SK-N-SH treated with all-trans-retinoic acid at 6 μM for 48 hours (cell line): ENCODE data around the gene LUZP1.

Experiments used
- ATAC-seq: fragments of 200-7000 bp; cut with Tn5 transposase; 3 replicates; pipeline ENCODE4 v1.9.1; 2020; ENCODE audit warnings: mild to moderate bottlenecking, moderate library complexity
- ARNTL ChIP-seq: fragments of 450-650 bp; formaldehyde crosslinking; IDR thresholded peaks from 2 replicates; pipeline ENCODE4 v1.5.0; 2020; ENCODE audit warnings: low read depth, mild to moderate bottlenecking, moderate library complexity, borderline replicate concordance
- BACH2 ChIP-seq: fragments of 250-450 bp; sonication (Bioruptor Pico); IDR thresholded peaks from 2 replicates; pipeline ENCODE4 v1.9.0; 2021; ENCODE audit warnings: mild to moderate bottlenecking, borderline replicate concordance
- CSDC2 ChIP-seq: fragments of 250-450 bp; sonication (Bioruptor Pico); IDR thresholded peaks from 2 replicates; pipeline ENCODE4 v1.5.0; 2020; ENCODE audit warnings: mild to moderate bottlenecking, moderate library complexity
- ESRRG ChIP-seq: fragments of 250-450 bp; sonication (Bioruptor Pico); IDR thresholded peaks from 2 replicates; pipeline ENCODE4 v1.6.1; 2021; ENCODE audit warnings: mild to moderate bottlenecking
- GLIS3 ChIP-seq: fragments of 250-450 bp; sonication (Bioruptor Pico); IDR thresholded peaks from 2 replicates; pipeline ENCODE4 v1.5.0; 2020; ENCODE audit warnings: mild to moderate bottlenecking, moderate library complexity
- ISL1 ChIP-seq: fragments of 250-450 bp; sonication (Bioruptor Pico); IDR thresholded peaks from 2 replicates; pipeline ENCODE4 v2.1.2; 2022; ENCODE audit warnings: mild to moderate bottlenecking, moderate library complexity
- PPARA ChIP-seq: fragments of 250-450 bp; sonication (Bioruptor Pico); IDR thresholded peaks from 2 replicates; pipeline ENCODE4 v1.5.0; 2020; ENCODE audit warnings: mild to moderate bottlenecking, borderline replicate concordance
- RARB ChIP-seq: fragments of 250-450 bp; sonication (Bioruptor Pico); IDR thresholded peaks from 2 replicates; pipeline ENCODE4 v1.8.0; 2021; ENCODE audit warnings: mild to moderate bottlenecking, moderate library complexity
- SNAI2 ChIP-seq: fragments of 250-450 bp; sonication (Bioruptor Pico); IDR thresholded peaks from 2 replicates; pipeline ENCODE4 v1.5.0; 2020; ENCODE audit warnings: mild to moderate bottlenecking, moderate library complexity
- TCF4 ChIP-seq: fragments of 250-450 bp; sonication (Bioruptor Pico); IDR thresholded peaks from 2 replicates; pipeline ENCODE4 v1.8.0; 2021; ENCODE audit warnings: mild to moderate bottlenecking, moderate library complexity, borderline replicate concordance
- TOX ChIP-seq: fragments of 250-450 bp; sonication (Bioruptor Pico); IDR thresholded peaks from 2 replicates; pipeline ENCODE4 v1.8.0; 2021; ENCODE audit warnings: mild to moderate bottlenecking, moderate library complexity, borderline replicate concordance
- ZC3H10 ChIP-seq: fragments of 250-450 bp; sonication (Bioruptor Pico); IDR thresholded peaks from 2 replicates; pipeline ENCODE4 v1.5.1; 2021; ENCODE audit warnings: mild to moderate bottlenecking, moderate library complexity
- ZFP3 ChIP-seq: fragments of 250-450 bp; sonication (Bioruptor Pico); IDR thresholded peaks from 2 replicates; pipeline ENCODE4 v1.5.0; 2020; ENCODE audit warnings: mild to moderate bottlenecking, moderate library complexity
- ZFP30 ChIP-seq: fragments of 450-650 bp; formaldehyde crosslinking; IDR thresholded peaks from 2 replicates; pipeline ENCODE4 v1.5.0; 2022; ENCODE audit warnings: mild to moderate bottlenecking, moderate library complexity
- ZNF565 ChIP-seq: fragments of 450-650 bp; formaldehyde crosslinking; conservative IDR thresholded peaks from 2 replicates; pipeline ENCODE4 v1.5.0; 2020; ENCODE audit warnings: low read depth, mild to moderate bottlenecking, moderate library complexity
- ZNF70 ChIP-seq: fragments of 450-650 bp; formaldehyde crosslinking; IDR thresholded peaks from 2 replicates; pipeline ENCODE4 v1.5.0; 2020; ENCODE audit warnings: mild to moderate bottlenecking, moderate library complexity
- ZNF8 ChIP-seq: fragments of 450-650 bp; formaldehyde crosslinking; IDR thresholded peaks from 2 replicates; pipeline ENCODE4 v1.5.0; 2020; ENCODE audit warnings: mild to moderate bottlenecking, moderate library complexity
- TF ChIP-seq, protein P1 (sequence below): fragments of 250-450 bp; sonication (Bioruptor Pico); IDR thresholded peaks from 2 replicates; pipeline ENCODE4 v1.8.0; 2020; ENCODE audit warnings: mild to moderate bottlenecking, moderate library complexity, borderline replicate concordance
- TF ChIP-seq, protein P2 (sequence below): fragments of 250-450 bp; sonication (Bioruptor Pico); IDR thresholded peaks from 2 replicates; pipeline ENCODE4 v1.5.1; 2020; ENCODE audit warnings: low read depth, mild to moderate bottlenecking, moderate library complexity
- TF ChIP-seq, protein P3 (sequence below): fragments of 250-450 bp; sonication (Bioruptor Pico); IDR thresholded peaks from 2 replicates; pipeline ENCODE4 v1.8.0; 2021; ENCODE audit warnings: low read depth, mild to moderate bottlenecking, moderate library complexity, borderline replicate concordance

Gene LUZP1

DNA sequence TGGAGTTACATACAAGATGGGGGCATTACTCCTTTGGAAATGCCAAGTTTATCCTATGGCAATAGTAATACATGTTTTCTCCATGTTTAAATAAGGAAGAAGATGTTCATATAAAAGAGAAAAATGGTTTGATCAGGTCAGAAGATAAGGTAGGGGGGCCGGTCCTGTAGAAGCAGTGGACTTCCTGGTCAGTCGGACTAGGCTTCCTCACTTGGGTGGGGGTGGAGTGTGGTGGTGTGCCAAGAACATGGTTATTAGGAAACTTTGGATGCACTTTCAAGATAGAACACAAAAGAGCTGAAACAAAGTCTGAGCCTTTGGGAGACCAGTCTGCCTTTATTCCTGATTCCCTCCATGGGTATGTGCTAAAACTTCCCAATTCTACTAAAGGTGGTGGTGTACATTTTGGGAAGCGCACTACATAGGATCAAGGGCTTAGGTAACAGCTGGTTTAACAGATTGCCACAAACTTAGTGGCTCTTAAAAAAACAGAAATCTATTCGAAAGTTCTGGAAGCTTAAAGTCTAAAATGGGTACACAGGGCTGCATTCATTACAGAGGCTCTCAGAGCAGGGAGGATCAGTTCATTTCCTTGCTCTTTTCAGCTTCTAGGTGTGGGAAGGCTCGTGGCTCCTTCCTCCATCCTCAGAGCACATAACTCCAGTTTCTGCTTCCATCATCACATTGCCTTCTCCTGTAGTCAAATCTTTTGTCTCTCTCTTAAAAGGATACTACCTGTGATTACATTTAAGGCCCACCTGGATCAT, 84.8 kb downstream of the LUZP1 start:
- no peak for ATAC-seq
- TF ChIP-seq ARNTL (CRISPR knock-in tag): no peak
- no peak for TF ChIP-seq ZNF8 (CRISPR knock-in tag)

DNA sequence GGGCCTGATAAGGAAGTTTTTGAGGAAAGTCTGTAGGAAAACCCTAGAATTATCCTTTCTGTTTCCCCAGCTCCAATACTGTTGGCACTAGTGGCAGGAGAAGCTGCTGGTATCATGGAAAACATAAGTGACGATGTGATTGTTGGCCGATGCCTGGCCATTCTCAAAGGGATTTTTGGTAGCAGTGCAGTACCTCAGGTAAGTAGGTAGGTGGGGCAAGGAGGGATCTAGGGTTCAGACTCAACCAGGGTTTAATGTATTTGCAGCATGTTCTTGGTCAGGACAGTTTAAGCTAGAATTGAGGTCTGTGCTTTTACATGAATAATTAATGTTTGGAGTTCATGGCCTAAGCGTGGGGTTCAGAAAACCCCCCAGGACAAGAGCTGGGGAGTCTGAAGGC, 87.3 kb downstream of the LUZP1 start:
- TF ChIP-seq ZFP3 (CRISPR knock-in tag): no peak
- TF ChIP-seq, protein P1, sequence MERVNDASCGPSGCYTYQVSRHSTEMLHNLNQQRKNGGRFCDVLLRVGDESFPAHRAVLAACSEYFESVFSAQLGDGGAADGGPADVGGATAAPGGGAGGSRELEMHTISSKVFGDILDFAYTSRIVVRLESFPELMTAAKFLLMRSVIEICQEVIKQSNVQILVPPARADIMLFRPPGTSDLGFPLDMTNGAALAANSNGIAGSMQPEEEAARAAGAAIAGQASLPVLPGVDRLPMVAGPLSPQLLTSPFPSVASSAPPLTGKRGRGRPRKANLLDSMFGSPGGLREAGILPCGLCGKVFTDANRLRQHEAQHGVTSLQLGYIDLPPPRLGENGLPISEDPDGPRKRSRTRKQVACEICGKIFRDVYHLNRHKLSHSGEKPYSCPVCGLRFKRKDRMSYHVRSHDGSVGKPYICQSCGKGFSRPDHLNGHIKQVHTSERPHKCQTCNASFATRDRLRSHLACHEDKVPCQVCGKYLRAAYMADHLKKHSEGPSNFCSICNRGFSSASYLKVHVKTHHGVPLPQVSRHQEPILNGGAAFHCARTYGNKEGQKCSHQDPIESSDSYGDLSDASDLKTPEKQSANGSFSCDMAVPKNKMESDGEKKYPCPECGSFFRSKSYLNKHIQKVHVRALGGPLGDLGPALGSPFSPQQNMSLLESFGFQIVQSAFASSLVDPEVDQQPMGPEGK (CRISPR knock-in tag): no peak
- TF ChIP-seq RARB (CRISPR knock-in tag): no peak
- TF ChIP-seq ZC3H10 (CRISPR knock-in tag): no peak
- TF ChIP-seq BACH2 (CRISPR knock-in tag): no peak
- TF ChIP-seq CSDC2 (CRISPR knock-in tag): no peak
- no peak for TF ChIP-seq ZNF8 (CRISPR knock-in tag)
- TF ChIP-seq TCF4 (CRISPR knock-in tag): no peak
- TF ChIP-seq PPARA (CRISPR knock-in tag): no peak
- no peak for TF ChIP-seq ZNF565
- peak; percentile 42; the same call in 2 of the 3 replicates for ATAC-seq

DNA sequence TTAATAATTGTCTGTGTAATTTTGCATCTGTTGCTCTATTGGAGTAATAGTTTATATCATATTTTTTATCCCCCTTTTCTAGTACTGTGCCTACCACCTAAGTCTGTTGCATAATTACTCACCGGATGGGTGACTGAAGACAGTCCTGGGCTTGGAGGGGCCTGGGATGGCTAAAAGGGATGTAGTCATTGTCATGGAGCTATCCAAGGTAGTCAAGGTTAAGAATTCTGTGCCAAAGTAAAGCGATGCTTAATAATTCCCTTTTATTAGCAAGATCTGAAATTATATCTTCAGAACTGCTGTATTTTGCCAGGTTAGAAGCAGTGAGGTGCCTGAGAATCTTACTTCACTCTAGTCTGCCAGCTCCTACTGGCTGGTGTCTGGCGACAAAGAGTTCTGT, 87.8 kb downstream of the LUZP1 start:
- no peak for TF ChIP-seq SNAI2 (CRISPR knock-in tag)
- TF ChIP-seq, protein P1 (CRISPR knock-in tag): no peak
- no peak for ATAC-seq

DNA sequence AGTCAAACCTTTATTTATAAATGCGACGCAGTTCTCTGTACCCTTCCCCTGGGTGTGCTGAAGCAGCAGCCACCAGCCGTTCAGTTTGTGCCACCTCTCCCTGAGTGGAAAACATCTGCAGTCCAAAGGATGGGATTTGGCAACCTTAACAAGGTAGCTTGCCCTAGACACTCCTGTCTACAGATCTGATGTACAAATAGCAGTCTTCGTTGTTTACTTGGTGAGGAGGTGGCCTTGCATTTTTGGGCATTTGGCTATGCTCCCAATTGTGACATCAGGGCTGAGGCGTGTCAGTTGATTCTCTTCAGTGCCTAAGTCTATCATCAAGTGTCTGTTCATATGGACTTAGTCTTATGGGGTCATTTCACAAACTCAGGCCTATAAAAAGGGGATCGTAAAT, 89.6 kb downstream of the LUZP1 start:
- TF ChIP-seq, protein P2, sequence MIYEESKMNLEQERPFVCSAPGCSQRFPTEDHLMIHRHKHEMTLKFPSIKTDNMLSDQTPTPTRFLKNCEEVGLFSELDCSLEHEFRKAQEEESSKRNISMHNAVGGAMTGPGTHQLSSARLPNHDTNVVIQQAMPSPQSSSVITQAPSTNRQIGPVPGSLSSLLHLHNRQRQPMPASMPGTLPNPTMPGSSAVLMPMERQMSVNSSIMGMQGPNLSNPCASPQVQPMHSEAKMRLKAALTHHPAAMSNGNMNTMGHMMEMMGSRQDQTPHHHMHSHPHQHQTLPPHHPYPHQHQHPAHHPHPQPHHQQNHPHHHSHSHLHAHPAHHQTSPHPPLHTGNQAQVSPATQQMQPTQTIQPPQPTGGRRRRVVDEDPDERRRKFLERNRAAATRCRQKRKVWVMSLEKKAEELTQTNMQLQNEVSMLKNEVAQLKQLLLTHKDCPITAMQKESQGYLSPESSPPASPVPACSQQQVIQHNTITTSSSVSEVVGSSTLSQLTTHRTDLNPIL (CRISPR knock-in tag): no peak
- no peak for TF ChIP-seq ESRRG
- no peak for TF ChIP-seq GLIS3 (CRISPR knock-in tag)
- TF ChIP-seq ZFP30 (CRISPR knock-in tag): no peak
- TF ChIP-seq TCF4 (CRISPR knock-in tag): no peak
- TF ChIP-seq, protein P1 (CRISPR knock-in tag): no peak
- no peak for TF ChIP-seq ZNF70
- TF ChIP-seq ZC3H10 (CRISPR knock-in tag): no peak
- no peak for TF ChIP-seq ISL1
- no peak for TF ChIP-seq ZFP3 (CRISPR knock-in tag)
- no peak for TF ChIP-seq ZNF8 (CRISPR knock-in tag)
- no peak for TF ChIP-seq RARB (CRISPR knock-in tag)
- no peak for TF ChIP-seq ARNTL (CRISPR knock-in tag)
- no peak for TF ChIP-seq TOX (CRISPR knock-in tag)
- no peak for TF ChIP-seq CSDC2 (CRISPR knock-in tag)
- TF ChIP-seq, protein P3, sequence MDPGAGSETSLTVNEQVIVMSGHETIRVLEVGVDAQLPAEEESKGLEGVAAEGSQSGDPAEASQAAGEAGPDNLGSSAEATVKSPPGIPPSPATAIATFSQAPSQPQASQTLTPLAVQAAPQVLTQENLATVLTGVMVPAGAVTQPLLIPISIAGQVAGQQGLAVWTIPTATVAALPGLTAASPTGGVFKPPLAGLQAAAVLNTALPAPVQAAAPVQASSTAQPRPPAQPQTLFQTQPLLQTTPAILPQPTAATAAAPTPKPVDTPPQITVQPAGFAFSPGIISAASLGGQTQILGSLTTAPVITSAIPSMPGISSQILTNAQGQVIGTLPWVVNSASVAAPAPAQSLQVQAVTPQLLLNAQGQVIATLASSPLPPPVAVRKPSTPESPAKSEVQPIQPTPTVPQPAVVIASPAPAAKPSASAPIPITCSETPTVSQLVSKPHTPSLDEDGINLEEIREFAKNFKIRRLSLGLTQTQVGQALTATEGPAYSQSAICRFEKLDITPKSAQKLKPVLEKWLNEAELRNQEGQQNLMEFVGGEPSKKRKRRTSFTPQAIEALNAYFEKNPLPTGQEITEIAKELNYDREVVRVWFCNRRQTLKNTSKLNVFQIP (CRISPR knock-in tag): no peak
- ATAC-seq: no peak
